Heart left ventricle (tissue), 13 donors: ENCODE measurements around the gene DUXB.

Experiments
- POLR2A ChIP-seq, 2 donors: fragments of 450-650 bp; IDR thresholded peaks; one replicate each; pipeline ENCODE4 v1.6.1; 2017; ENCODE audit warnings: antibody characterized with exemption in 2 of 2, mild to moderate bottlenecking in 2 of 2, moderate library complexity in 2 of 2
- TF ChIP-seq, protein P1 (sequence below), 12 donors: fragments of 200-600 bp; sonication (generic) in 4 of 12; IDR thresholded peaks; one replicate each; pipeline versions ENCODE4 v1.5.0 to v1.8.0; 2018 to 2022; ENCODE audit warnings: antibody characterized with exemption in 12 of 12, mild to moderate bottlenecking in 5 of 12
- donor health status: ischemic (EF 13 %, LVEDD 7.1; RV severe dilation, severe dysfunction).
- donor health status: DM: no; HTN: yes; CAD: no.
- donor health status: DM: no; HTN: no; CAD: no.
- donor health status: ischemic (EF 25% LVEDD 6.9; RV normal size, moderate dysfunction).
- donor health status: ischemic (EF 25% LVEDD 5.7; RV mildly dilated, moderate dysfunction).
- donor health status: ischemic (EF 35%, LVEDD 5.7; RV mildly dilated, moderate dysfunction).
- donor health status: nonischemic (EF 11% LVEDD 7.7; RV severe dilation, severe dysfunction).
- donor health status: DM: yes; HTN: yes; CAD: no.
- donor health status: PGD.
- donor health status: ischemic (EF 29% LVEDD 5.4; RV normal size, mild dysfunction).
- donor health status: nonischemic (EF 23%, LVEDD 6.1; RV moderate dilation, normal function).

DNA sequence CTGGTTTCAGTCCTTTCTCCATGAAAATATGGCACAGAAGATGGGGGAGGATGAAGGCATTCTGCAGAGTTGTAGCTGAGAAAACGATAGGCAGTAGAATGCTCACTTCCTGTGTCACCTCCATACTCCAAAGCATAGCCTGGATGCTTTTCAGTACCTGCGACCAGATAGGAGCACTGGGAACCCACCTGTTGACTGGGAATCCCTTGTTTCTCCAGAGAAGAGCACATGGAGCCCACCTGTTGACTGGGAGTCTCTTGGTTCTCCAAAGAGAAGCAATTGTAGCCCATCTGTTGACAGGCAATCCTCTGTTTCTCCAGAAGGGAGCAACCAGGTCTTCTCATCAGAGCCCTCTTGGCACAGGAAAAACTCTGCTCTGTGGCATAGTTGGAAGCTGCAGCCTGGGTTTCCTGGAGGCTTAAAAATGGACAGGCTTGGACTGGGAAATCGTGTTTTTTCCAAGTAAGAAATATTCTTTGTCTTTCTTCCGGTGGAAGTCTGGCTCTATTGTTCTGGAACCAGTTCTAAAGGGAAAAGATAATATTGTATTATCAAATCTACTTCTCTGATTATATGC is 40.4 kb downstream of the DUXB start:
- TF ChIP-seq POLR2A (IDR thresholded peaks at IDR 0.05) = no peak
- TF ChIP-seq, protein P1, sequence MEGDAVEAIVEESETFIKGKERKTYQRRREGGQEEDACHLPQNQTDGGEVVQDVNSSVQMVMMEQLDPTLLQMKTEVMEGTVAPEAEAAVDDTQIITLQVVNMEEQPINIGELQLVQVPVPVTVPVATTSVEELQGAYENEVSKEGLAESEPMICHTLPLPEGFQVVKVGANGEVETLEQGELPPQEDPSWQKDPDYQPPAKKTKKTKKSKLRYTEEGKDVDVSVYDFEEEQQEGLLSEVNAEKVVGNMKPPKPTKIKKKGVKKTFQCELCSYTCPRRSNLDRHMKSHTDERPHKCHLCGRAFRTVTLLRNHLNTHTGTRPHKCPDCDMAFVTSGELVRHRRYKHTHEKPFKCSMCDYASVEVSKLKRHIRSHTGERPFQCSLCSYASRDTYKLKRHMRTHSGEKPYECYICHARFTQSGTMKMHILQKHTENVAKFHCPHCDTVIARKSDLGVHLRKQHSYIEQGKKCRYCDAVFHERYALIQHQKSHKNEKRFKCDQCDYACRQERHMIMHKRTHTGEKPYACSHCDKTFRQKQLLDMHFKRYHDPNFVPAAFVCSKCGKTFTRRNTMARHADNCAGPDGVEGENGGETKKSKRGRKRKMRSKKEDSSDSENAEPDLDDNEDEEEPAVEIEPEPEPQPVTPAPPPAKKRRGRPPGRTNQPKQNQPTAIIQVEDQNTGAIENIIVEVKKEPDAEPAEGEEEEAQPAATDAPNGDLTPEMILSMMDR (IDR thresholded peaks at IDR 0.05) = peak in 1 of 12 donors; percentile 8
